PC-3 (cell line): Measurements from ENCODE around the gene COPS6. TPM values are rescaled to one million over a fixed set of nuclear protein-coding genes. Genes with fewer than 3 reads are reported as not detected.

Source experiments
- ATAC-seq: fragments of 200-7000 bp; cut with Tn5 transposase; 2 replicates; pipeline ENCODE4 v1.9.1; 2020; ENCODE audit warnings: mild to moderate bottlenecking, moderate library complexity
- BruUV-seq: library from RNA; stranded (reverse); fragments of 400-500 nt; replicated peaks from 2 replicates; lab custom pipeline; 2021; lab: Mats Ljungman, UMichigan
- CTCF ChIA-PET: fragments of 300-600 bp; sonication (Branson Sonifier 250); formaldehyde crosslinking; loops from one replicate; lab custom pipeline; 2022; ENCODE audit warnings: antibody characterized with exemption; lab: Charles Lee
- POLR2A ChIA-PET: fragments of 300-600 bp; sonication (Branson Sonifier 250); formaldehyde crosslinking; loops from one replicate; lab custom pipeline; 2022; ENCODE audit warnings: antibody characterized with exemption; ENCODE audit not compliant: unreplicated experiment; lab: Charles Lee
- DNase-seq: peaks from one replicate; pipeline ENCODE4 v3.0.0-alpha.2; 2015
- H2AFZ ChIP-seq: fragments of 300-600 bp; sonication (generic); 2 replicates; pipeline ENCODE4 v1.6.0; 2016; ENCODE audit warnings: antibody characterized with exemption, low read length
- H3F3A ChIP-seq: fragments of 300-600 bp; sonication (generic); one replicate; pipeline ENCODE4 v1.6.0; 2017; ENCODE audit warnings: antibody characterized with exemption, low read length, control low read depth, mild to moderate bottlenecking; ENCODE audit not compliant: unreplicated experiment
- H3K27ac ChIP-seq: fragments of 300-600 bp; sonication (generic); 2 replicates; pipeline ENCODE4 v1.5.1; 2016; ENCODE audit warnings: mild to moderate bottlenecking, low read length
- H3K27me3 ChIP-seq: fragments of 300-600 bp; sonication (generic); 2 replicates; pipeline ENCODE4 v1.6.1; 2016; ENCODE audit warnings: low read length, mixed read lengths
- H3K36me3 ChIP-seq: fragments of 300-600 bp; sonication (generic); 2 replicates; pipeline ENCODE4 v1.6.1; 2016; ENCODE audit warnings: low read depth, mixed run types, low read length, mixed read lengths
- H3K4me1 ChIP-seq: fragments of 300-600 bp; sonication (generic); 2 replicates; pipeline ENCODE4 v1.5.1; 2016; ENCODE audit warnings: low read length; ENCODE audit not compliant: insufficient read depth
- H3K4me2 ChIP-seq: fragments of 300-600 bp; sonication (generic); 2 replicates; pipeline ENCODE4 v1.6.0; 2016; ENCODE audit warnings: low read length
- H3K4me3 ChIP-seq: fragments of 300-600 bp; sonication (generic); 2 replicates; pipeline ENCODE4 v1.5.1; 2016; ENCODE audit warnings: mild to moderate bottlenecking, low read length, mixed read lengths
- H3K79me2 ChIP-seq: fragments of 300-600 bp; sonication (generic); 2 replicates; pipeline ENCODE4 v1.6.1; 2017; ENCODE audit warnings: low read length, mixed read lengths
- H3K9ac ChIP-seq: fragments of 300-600 bp; sonication (generic); 2 replicates; pipeline ENCODE4 v1.6.0; 2016; ENCODE audit warnings: mild to moderate bottlenecking, low read length
- H3K9me2 ChIP-seq: fragments of 300-600 bp; sonication (generic); replicated peaks from 2 replicates; pipeline ENCODE4 v1.6.1; 2016; ENCODE audit warnings: mixed run types, low read length, mixed read lengths
- H3K9me3 ChIP-seq: fragments of 300-600 bp; sonication (generic); 2 replicates; pipeline ENCODE4 v1.6.1; 2016; ENCODE audit warnings: low read length, mixed read lengths
- H4K20me1 ChIP-seq: fragments of 300-600 bp; sonication (generic); 2 replicates; pipeline ENCODE4 v1.6.1; 2016; ENCODE audit warnings: low read length, mixed read lengths
- EZH2 ChIP-seq: fragments of 300-600 bp; sonication (generic); IDR thresholded peaks from one replicate; pipeline ENCODE4 v1.6.1; 2017; ENCODE audit warnings: antibody characterized with exemption, mild to moderate bottlenecking, low read length; ENCODE audit not compliant: unreplicated experiment
- EZH2phosphoT487 ChIP-seq: fragments of 300-600 bp; sonication (generic); IDR thresholded peaks from 2 replicates; pipeline ENCODE4 v1.6.1; 2018; ENCODE audit warnings: mild to moderate bottlenecking, antibody characterized with exemption, low read length, borderline replicate concordance
- intact Hi-C: fragments of 100-400 bp; cut with micrococcal nuclease; formaldehyde crosslinking; loops from 2 replicates; pipeline ENCODE4 v1.9.0; 2023
- total RNA-seq: library from RNA; depleted of rRNA; stranded (reverse); fragments of >200 nt; gene quantifications from 2 replicates; pipeline ENCODE4 v1.2.3, GENCODE V29; 2014
- TF ChIP-seq, protein P1 (sequence below): fragments of 300-600 bp; sonication (generic); conservative IDR thresholded peaks from 2 replicates; pipeline ENCODE4 v1.5.1; 2017; ENCODE audit warnings: antibody characterized with exemption, low read depth, mild to moderate bottlenecking, low read length

The COPS6 gene
- total RNA-seq, 1 experiment from 2014 or later = 110 TPM

DNA sequence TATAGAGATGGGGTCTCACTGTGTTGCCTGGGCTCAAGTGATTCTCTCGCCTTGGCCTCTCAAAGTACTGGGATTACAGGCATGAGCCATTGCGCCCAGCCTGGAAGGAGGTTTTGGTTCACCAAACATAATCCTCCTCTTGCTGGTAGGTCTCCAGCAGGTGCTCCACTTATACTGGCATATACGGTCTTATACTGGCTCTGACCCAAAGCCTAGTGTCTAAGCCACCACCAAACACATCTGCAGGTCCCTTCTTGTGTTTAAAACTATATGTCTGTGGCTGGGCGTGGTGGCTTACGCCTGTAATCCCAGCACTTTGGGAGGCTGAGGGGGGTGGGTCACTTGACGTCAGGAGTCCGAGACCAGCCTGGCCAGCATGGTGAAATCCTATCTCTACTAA, 43.4 kb downstream of the COPS6 start:
- H2AFZ ChIP-seq = no peak overlapping the region
- H3K4me3 ChIP-seq = no peak overlapping the region
- H3K9me2 ChIP-seq = no peaks in the 10 kb centered on the region
- H3K27ac ChIP-seq = no peak overlapping the region
- no peak overlapping the region for H3K4me2 ChIP-seq
- no peaks in the 10 kb centered on the region for H3K27me3 ChIP-seq
- TF ChIP-seq EZH2 (no peak), EZH2phosphoT487 (no peak)
- TF ChIP-seq, protein P1, sequence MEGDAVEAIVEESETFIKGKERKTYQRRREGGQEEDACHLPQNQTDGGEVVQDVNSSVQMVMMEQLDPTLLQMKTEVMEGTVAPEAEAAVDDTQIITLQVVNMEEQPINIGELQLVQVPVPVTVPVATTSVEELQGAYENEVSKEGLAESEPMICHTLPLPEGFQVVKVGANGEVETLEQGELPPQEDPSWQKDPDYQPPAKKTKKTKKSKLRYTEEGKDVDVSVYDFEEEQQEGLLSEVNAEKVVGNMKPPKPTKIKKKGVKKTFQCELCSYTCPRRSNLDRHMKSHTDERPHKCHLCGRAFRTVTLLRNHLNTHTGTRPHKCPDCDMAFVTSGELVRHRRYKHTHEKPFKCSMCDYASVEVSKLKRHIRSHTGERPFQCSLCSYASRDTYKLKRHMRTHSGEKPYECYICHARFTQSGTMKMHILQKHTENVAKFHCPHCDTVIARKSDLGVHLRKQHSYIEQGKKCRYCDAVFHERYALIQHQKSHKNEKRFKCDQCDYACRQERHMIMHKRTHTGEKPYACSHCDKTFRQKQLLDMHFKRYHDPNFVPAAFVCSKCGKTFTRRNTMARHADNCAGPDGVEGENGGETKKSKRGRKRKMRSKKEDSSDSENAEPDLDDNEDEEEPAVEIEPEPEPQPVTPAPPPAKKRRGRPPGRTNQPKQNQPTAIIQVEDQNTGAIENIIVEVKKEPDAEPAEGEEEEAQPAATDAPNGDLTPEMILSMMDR = no peak
- ChIA-PET CTCF (no interaction called here), POLR2A (interaction anchor here (0.5 kb wide), 1 partner anchor 50 kb away, joined by 5 read pairs; no protein-coding TSS in a partner anchor)
- H3F3A ChIP-seq = no peaks in the 10 kb centered on the region
- DNase-seq (no peak), ATAC-seq (no peak)
- H3K79me2 ChIP-seq = no peaks in the 10 kb centered on the region
- H3K9me3 ChIP-seq = no peaks in the 10 kb centered on the region
- H3K36me3 ChIP-seq = no peaks in the 10 kb centered on the region
- no TSS peak for BruUV-seq
- no peaks in the 10 kb centered on the region for H4K20me1 ChIP-seq
- intact Hi-C loops = loop anchor here (2.0 to 5.0 kb wide), 3 partner anchors 83 to 275 kb away; no protein-coding TSS in a partner anchor
- no peak overlapping the region for H3K9ac ChIP-seq
- H3K4me1 ChIP-seq = 0 out of 2 replicates have a peak, but pooled peaks cover 4% of the 10 kb centered on the region

DNA sequence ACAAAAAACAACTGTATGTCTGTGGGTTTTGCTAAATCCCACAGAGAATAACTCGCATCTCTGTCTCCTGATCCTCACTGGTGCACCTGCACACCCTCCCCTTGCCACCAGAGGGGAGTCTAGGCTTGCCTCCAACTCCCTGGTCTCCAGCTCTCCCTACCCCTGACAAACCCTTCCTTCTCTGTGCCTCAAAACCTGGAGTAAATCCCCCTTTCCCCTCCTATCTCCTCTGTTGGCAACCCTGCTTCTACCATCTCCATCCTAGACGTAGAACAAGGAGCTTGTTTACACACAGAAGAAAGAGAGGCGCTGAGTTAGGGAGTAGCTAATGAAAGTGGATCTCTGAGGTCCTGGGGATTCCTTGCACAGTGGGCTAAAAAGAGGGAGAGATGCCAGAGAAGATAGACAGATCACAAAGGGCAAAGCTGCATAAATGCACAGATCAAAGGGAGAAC, 44.0 kb downstream of the COPS6 start:
- CTCF ChIA-PET = interaction anchor here (0.6 to 0.7 kb wide), 2 partner anchors 30 to 275 kb away, joined by 3 to 7 read pairs; no protein-coding TSS in a partner anchor
- no TSS peak for BruUV-seq
- Histone ChIP-seq H3K36me3 (no peaks in the 10 kb centered on the region), H3K9me3 (no peaks in the 10 kb centered on the region), H3K27ac (no peak overlapping the region), H3K4me1 (0 out of 2 replicates have a peak, but pooled peaks cover 4% of the 10 kb centered on the region), H3K27me3 (no peaks in the 10 kb centered on the region), H3F3A (no peaks in the 10 kb centered on the region), H3K79me2 (no peaks in the 10 kb centered on the region), H3K9me2 (no peaks in the 10 kb centered on the region), H3K4me2 (no peak overlapping the region), H2AFZ (no peak overlapping the region), H4K20me1 (no peaks in the 10 kb centered on the region), H3K4me3 (no peak overlapping the region), H3K9ac (no peak overlapping the region)
- DNase-seq = peak; percentile 68
- intact Hi-C loops = loop anchor here (2.0 to 5.0 kb wide), 3 partner anchors 82 to 275 kb away; no protein-coding TSS in a partner anchor
- POLR2A ChIA-PET = interaction anchor here (0.5 to 0.6 kb wide), 2 partner anchors 40 to 50 kb away, joined by 3 to 5 read pairs; no protein-coding TSS in a partner anchor
- TF ChIP-seq EZH2 (no peak), EZH2phosphoT487 (no peak)
- TF ChIP-seq, protein P1 = peak; percentile 87
- peak; percentile 80 for ATAC-seq
